NCI-H2227 (cell line): ENCODE data around the gene COL4A4.

Experiments used
- DNase-seq: peaks from one replicate; lab custom pipeline; 2025; ENCODE audit not compliant: unreplicated experiment; lab: John Stamatoyannopoulos, UW

The COL4A4 gene

DNA sequence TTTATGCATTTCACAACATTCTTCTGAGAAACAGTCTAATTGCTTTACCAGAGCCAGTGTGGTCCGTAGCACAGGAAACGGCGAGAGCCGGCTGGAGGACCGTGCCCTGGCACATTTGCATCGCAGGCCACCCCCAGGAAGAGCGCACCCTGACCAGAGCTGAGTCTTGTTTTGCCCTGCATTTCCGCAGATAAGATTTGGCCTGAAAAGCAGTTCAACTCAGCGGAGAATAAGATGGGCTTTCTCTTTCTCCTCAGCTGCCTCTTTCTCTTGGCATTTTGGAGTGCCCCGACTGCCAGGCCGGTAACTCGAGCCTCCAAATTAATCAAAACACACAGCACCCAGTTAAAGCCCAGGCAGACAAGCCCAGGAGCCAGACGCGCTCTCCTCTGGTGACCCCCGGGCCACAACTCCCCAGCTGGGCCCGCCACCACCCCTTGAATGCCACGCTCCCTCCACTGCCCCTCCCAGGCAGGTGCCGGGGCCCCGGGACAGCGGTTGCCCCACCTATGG is 464 bp downstream of the COL4A4 start:
- DNase-seq = no peak

DNA sequence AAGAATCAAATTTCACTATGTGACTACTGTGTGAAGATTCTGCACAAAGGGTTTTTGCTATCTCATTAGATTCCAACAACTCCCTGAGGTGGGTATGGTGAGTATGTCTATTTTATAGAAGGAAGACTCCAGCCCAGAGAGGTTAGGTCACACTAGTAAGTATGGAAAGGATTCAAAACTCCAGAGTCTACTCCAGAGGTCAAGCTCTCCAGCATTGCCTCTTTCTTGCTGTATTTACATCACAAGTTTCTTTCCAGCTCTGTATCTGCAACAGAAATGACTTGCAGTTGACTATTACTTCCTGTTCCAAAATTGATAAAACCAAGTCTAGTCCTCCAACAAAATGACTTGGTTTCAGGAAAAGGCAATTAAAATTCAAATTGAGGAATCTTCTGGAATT is 2.1 kb downstream of the COL4A4 start:
- DNase-seq = no peak

DNA sequence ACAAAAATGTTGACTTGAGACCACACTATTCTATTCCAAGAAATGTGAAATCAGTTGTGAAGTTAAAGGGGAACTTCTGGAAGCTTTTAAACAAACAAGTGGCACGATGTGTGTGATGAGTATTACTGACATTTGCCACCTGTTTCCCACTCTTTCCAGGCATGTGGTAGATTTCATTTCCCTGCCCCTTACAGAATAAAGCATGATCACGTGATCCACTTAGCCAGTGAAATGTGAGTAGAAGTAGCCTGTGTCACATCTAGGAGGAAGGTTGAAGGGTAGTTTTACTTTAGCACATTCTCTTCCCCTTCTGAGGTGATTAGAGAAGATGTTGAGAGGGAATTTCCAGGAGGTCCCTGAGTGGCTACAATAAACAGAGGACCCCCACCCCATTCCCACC is 3.8 kb downstream of the COL4A4 start:
- no peak for DNase-seq

DNA sequence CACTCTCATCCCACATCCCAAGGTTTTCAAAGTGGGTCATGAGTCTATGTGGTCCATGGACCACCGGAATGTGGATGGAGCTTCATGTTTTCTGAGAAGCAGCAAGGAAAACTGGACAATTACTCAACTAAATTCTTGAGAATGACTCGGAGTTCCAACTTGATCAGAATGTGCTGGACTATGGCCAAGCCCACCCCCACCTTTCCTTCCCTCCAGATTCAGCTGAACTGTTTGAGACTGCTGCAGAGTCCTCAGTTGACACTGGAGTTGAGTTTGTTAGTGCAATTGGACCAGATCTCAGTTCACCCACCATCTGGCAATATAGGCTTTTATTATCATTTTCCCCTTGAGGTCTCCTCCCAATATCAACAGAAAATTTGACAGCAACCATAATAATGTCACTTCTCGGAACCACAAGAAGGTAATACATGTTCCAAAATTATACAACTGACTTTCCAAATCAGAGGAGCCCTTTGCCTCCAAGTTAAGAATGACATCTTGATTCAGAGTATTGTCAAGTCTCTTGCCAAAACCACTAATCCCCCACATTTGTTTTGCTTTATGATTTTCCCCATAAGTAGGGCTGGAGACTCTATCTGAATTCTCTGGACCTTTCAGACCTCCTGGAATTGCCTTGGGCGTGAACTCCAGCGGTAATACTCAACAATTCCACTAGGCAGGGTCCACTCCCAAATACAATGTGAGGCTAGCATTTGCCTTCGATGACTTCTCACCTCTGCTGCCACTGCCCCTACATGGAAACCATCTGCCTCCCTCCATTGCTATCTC is 8.8 kb downstream of the COL4A4 start:
- no peak for DNase-seq

DNA sequence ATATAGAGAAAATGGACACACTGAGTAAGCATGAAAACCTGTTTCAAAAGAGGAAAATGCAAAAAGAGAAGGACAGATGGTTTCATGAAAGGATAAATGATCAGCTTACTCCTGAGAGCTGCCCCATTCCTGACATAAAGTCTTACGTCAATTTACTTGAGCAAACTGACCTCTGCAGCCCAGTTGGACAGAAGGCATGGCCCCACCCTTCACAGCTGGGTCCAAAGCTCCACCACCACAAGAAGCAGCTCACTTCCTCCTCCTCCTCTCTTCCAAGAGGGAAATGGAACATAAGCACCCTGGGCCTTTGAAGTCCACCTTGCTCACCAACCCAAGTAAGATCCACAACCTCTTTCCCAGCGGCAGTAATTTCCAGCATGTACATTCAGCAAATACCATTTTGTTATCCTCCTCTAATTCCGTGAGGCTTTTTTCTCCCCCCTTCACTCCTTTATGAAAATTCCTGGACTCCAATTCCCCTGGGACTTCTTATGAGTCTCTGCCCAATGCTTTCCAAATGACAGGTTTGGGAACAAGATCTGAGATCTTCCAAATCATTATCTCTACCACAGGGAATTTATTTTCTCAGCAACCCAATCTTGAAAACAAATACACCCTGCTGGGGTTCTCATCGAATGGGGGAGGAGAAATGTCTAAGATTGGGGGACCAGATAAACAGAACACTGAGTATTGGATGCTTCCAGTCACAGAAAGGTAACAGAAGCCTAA is 10.1 kb downstream of the COL4A4 start:
- DNase-seq = no peak

DNA sequence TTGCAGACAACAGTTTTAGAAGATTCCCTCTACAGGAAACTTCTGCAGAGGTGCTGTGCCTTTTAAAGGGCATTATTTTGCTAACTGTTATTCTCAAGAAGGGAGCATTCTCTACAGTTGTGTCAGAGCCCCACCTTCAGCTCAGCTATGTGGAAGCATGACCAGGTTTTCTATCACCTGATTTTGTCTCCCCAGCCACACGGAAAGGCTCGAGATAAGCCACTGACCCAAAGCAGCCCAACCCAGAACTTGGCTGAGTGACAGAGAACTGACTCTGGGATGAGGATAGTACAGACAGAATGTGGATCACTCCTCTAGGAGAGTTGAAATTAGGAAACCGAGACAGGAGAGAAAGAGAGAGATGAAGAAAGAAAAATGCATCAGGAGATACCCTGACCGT is 10.7 kb downstream of the COL4A4 start:
- no peak for DNase-seq

DNA sequence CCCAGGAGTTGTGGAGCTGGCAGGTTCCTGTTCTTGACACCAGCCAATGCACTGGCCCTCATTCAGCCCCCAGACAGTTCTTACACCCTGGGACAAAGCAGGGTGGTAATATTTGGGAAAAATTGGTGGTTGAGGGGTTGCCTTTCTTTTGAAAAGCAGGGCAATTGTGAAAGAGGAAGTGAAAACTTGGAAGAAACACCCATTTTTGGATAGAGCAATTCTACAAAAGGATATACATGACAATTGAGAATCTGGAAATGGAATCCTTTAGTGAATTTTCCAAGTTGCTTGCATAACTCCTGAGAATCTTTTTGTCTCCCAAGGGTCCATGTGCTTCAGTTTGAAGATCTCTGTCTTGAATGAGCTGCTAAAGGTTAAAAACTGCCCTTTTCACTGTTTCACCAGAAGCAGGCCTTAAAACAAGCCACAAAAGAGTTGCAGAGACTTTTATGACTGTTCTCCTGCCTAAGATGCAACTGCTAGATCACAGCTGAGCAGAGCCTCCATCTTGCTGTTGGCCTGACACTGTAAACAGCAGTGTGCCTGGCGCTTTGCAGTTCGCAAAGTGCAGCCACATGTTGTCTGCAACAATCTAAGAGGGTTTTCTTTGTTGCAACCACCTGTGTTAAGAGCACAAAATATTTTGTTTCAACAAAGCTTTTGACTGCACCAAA is 11.8 kb downstream of the COL4A4 start:
- no peak for DNase-seq

DNA sequence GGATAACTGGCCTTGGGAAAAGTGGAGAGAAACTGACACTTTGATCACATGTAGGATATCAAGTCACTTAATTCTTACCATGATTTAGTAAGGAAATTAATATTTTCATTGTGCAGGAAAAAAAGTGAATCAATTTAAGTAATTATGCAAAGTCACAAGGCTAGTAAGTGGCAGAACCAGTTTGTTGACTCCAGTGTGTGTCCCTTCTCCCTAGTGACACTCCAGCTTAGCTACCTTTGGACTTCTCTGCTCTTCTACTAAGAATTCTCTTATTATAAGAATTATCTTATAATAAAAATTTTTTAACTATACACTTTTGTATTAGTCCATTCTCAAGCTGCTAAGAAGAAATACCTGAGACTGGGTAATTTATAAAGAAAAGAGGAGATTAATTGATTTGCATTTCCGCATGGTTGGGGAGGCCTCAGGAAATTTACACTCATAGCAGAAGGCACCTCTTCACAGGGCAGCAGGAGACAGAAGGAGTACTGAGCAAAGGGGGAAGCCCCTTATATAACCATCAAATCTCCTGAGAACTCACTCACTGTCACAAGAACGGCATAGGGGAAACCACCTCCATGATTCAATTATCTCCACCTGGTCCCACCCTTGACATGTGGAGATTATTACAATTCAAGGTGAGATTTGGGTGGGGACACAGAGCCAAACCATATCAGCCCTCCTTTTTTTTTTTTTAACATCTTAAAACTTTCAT is 13.6 kb downstream of the COL4A4 start:
- DNase-seq = no peak

DNA sequence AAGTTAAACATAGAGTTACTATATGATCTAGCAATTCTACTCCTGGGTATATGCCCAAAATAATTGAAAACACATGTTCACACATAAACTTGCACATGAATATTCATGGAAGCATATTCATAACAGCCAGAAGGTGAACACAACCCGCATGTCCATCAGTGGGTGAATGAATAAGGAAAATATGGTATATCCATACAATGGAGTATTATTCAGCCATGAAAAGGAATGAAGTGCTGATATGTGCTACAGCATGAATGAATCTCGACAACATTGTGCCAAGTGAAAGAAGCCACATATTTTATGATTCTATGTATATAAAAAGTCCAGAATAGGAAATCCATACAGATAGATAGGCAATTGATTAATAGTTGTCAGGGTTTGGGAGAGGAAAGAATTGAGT is 15.9 kb downstream of the COL4A4 start:
- no peak for DNase-seq

DNA sequence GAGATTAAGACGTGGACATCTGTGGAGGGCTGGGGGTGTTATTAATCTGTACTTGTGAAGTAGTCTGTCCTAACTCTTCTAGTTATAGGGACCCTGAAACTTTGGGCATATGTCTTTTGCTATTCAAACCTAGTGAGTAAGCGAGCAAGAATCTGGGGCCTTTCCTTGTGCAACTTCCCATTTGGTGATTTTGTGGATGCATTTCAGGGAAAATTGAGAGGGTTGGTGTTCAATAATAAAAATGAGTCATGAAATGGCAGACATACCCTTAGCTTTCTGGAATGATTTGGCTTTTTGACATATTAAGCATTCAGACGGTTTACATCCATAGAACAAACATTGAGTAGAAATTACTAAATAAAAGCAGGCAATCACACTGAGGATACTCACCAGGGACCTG is 17.0 kb downstream of the COL4A4 start:
- DNase-seq = no peak

DNA sequence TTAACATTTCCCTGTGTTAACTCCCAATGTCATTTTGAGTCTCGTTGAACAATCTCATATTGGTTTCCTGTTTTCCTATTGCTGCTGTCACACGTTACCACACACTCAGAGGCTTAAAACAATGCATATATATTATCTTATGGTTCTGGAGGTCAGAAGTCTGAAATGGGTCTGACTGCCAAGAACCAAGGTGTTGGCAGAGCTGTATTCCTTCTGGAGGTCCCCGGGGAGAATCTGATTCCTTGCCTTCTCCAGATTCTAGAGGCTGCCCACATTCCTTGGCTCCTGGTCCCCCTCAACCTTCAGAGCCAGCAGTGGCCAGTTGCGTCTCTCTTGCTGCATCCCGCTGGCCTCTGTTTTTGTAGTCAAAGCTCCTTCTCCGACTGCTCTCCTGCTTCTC is 17.5 kb downstream of the COL4A4 start:
- no peak for DNase-seq

DNA sequence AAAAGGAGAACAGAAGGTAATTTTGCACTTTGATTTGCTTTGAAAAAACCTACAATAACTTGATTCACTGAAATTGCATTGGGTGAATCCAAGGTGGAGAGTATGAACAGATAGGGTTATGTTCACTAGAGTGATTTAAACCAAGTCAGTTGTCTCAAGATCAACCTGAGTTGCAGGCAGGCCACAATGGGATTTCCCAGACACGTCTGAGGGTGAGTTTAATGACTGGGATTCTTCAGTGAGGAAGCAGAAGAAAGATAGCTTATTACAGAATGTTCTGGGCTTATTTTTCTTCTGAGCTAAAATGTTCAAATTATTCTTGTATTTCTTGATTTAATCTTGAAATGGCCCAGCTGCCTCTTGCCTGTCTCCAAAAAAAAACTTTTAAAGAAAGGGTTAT is 20.1 kb downstream of the COL4A4 start:
- no peak for DNase-seq

DNA sequence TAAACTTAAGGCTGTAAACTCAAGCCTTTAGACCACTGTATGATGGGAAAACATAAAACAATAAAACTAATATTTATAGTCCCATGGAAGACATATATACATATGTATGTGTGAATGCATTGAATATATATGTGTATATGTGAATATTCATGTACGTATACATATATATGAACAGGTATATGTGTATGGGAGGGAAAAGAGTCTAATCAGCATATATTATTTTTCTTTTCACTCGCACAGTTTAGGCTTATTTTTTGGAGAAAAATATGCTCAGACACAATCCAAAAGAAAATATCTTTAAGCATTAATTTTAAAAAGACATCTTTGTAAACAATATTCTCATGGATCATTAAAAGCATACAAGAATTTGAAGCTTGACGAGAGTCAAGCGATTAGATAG is 22.7 kb downstream of the COL4A4 start:
- no peak for DNase-seq

DNA sequence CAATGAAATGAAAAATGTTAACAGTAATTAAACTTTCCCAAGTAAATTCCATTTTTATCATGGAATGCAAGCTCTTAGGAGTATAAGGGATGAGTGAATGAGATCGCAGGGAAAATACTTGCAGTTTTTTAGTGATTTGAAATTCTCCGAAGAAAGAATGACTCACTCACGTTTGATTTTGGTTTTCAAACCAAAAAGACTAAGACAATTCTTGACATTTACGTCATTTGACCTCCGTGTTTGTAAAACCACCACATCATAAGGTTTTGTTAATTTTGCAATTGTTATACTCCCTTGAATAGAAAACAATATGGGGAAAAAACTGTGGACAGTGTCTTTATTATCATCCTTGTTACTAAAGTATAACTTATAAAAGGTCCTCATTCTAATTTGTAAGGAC is 29.4 kb downstream of the COL4A4 start:
- DNase-seq = no peak

DNA sequence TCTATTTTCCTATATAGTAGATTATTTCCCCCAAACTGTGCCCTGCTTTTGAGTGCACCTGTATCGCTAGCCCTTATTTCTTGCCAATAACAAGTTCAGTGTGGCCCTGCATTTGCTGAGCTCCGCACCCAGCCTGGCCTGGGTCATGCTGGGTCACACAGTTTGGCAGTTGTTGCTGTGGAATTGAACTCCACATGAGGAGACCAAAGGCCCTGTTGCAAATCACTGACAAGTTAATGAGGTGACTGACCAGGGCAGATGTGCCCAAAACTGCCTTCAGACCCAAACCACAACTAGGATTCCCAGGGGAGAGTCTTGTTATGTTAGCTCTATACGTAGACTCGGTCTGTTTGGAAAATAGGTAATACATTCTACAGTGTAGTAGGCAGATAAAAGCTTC is 31.0 kb downstream of the COL4A4 start:
- no peak for DNase-seq

DNA sequence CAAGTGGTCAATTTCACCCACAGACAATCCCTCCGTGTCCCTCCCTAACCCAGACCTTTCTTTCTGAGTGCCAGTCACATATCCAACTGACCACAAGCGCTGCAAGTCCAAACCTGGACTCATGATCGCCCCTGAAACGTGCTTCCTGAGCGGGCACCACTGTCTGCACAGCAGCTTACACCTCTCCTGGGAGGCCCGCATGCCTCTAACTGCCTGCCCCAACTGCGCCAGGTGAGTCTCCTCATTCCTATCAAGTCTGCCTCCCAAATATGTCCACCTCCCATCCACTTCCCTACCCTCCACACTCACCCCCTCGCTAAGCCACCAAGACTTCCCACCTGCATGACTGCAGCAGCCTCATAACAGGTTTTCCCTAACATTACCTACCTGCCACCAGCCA is 33.4 kb downstream of the COL4A4 start:
- DNase-seq = no peak

DNA sequence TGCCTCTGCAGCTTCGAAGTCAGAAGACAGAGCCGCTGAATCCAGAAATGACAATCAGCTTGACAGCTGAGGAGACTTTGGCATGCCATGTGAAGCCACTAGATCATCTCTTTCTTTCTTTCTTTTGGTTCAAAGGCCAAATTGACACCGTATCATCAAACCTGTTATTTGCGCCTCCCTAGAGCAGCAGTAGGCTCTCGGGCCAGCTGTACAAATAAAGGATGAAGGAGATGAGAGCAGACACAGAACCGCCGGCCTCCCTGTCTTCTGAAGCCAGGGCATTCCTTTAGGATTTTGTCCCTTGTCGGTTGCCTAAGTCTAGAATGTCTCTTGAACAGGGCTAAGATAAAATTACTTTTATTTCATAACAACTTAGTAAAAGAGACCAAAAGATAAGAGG is 36.8 kb downstream of the COL4A4 start:
- DNase-seq = peak; percentile 79

DNA sequence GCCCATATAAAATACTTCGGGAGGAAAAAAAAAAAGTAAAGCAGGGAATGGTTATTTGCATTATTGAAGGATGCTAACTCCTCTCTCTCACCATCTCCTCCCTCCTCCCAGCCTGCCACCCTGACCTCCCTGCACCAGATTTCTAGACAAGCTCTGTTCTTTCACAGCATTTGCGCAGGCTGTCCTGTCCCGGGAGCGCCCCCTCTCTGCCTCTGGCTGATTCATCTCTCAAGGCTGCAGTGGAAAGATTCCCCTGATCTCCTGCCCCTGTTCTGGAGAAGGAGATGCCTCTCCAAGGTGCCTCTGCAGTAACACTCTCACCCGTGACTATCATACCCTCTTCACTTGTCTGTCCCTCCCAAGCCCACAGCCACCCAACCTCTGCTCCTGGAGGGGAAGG is 38.5 kb downstream of the COL4A4 start:
- DNase-seq = no peak

DNA sequence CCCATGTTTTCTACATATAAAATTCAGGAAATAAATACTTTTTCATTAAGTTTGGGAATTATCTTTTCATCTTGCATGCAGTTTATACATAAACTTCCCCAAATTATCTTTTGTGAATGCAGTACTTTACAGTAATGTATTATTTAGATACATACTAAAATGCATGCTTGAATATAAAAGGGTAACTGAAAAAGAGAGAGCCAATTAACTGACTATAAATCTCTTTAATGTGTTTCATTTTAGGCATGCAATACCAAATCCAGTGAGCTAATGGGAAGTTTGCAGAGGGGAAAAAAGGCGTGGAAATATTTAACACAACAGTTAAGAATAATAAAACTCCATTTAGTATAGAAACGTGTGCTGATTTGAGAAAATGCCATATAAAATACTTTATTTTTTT is 39.2 kb downstream of the COL4A4 start:
- DNase-seq = no peak

DNA sequence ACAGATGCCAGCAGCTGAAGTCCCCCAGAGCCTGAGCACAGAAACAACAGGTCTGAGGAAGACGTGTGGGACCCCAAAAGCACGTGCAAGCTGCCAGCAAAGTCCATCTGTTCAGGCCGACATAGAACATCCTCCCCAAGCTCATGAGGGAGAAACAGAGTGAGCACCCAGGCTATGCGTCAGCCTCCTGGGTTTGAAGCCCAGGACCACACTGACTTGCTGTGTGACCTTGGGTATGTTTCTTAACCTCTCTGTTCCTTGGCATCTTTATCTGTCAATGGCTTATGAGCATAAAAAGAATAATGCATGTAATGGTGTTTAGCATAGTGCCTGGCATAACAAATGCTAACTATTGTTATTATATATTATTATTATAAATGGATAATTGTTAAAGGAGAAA is 40.3 kb downstream of the COL4A4 start:
- DNase-seq = no peak

DNA sequence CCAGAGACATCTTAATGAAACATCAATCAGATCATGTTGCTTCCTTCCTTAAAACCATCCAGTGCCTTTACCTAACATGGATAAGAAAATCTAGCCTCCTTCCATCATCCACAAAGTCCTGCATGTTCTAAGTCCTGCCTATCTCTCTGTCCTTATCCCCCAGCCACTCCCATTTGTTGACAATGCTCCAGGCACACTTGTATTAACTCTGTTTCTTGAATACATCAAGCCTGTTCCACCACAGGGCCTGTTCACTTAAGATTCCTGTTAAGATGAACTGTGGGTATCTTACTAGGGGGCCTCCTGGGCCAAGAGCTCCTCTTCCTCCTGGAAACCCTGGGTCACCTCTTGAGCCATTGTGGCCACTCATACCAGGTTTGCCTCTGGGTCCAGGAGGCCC is 45.7 kb downstream of the COL4A4 start:
- DNase-seq = no peak
